Trophoblast cell (in vitro differentiated cells and primary cell): ENCODE results near the gene PDHX.
"Not testable (repeated sequence)": the region's sequence is repeated elsewhere in the genome, so short reads cannot be mapped to it uniquely, and the experiment has no call there.

ENCODE experiments used
- DNase-seq, 2 donors: peaks; one replicate each; pipeline ENCODE4 v3.0.0-alpha.2; 2016
- H2AFZ ChIP-seq: 2 replicates; pipeline ENCODE4 v1.6.1; 2013; ENCODE audit warnings: low read length, moderate library complexity, mild to moderate bottlenecking; ENCODE audit not compliant: insufficient read depth, poor library complexity
- H2AK5ac ChIP-seq: 2 replicates; pipeline ENCODE4 v1.6.1; 2013; ENCODE audit warnings: mild to moderate bottlenecking, low read length
- H2BK120ac ChIP-seq: 2 replicates; pipeline ENCODE4 v1.6.1; 2013; ENCODE audit warnings: low read length, mild to moderate bottlenecking, moderate library complexity; ENCODE audit not compliant: insufficient read depth, poor library complexity
- H2BK12ac ChIP-seq: 2 replicates; pipeline ENCODE4 v1.6.1; 2013; ENCODE audit warnings: mild to moderate bottlenecking, low read length, moderate library complexity
- H2BK5ac ChIP-seq: 2 replicates; pipeline ENCODE4 v1.6.1; 2013; ENCODE audit warnings: low read length, low read depth, moderate library complexity, mild to moderate bottlenecking; ENCODE audit not compliant: poor library complexity
- H3K14ac ChIP-seq: 2 replicates; pipeline ENCODE4 v1.6.1; 2013; ENCODE audit warnings: mild to moderate bottlenecking, low read length
- H3K18ac ChIP-seq: 2 replicates; pipeline ENCODE4 v1.6.1; 2013; ENCODE audit warnings: mild to moderate bottlenecking, low read length
- H3K23ac ChIP-seq: 2 replicates; pipeline ENCODE4 v1.6.1; 2013; ENCODE audit warnings: low read length
- H3K27ac ChIP-seq: 2 replicates; pipeline ENCODE4 v1.5.1; 2013; ENCODE audit warnings: low read depth, mild to moderate bottlenecking, inconsistent platforms, low read length, moderate library complexity
- H3K27me3 ChIP-seq: 2 replicates; pipeline ENCODE4 v1.6.1; 2013; ENCODE audit warnings: inconsistent platforms, mild to moderate bottlenecking, low read length, moderate library complexity; ENCODE audit not compliant: insufficient read depth
- H3K36me3 ChIP-seq, 2 experiments: 1 replicate in 1 of 2; 2 replicates in 1 of 2; pipeline ENCODE4 v1.6.1; 2013; ENCODE audit warnings: low read length in 2 of 2, mild to moderate bottlenecking in 2 of 2, moderate library complexity in 1 of 2; ENCODE audit not compliant: insufficient read depth in 2 of 2, control insufficient read depth in 1 of 2
- H3K4ac ChIP-seq: 2 replicates; pipeline ENCODE4 v1.6.1; 2013; ENCODE audit warnings: low read depth, mild to moderate bottlenecking, low read length, moderate library complexity
- H3K4me1 ChIP-seq, 2 experiments: 1 replicate in 1 of 2; 2 replicates in 1 of 2; pipeline ENCODE4 v1.6.1; 2013; ENCODE audit warnings: low read length in 2 of 2, mild to moderate bottlenecking in 2 of 2, moderate library complexity in 1 of 2; ENCODE audit not compliant: insufficient read depth in 2 of 2, control insufficient read depth in 1 of 2
- H3K4me2 ChIP-seq: 2 replicates; pipeline ENCODE4 v1.6.1; 2013; ENCODE audit warnings: inconsistent platforms, mild to moderate bottlenecking, low read length, moderate library complexity
- H3K4me3 ChIP-seq: 2 replicates; pipeline ENCODE4 v1.5.1; 2013; ENCODE audit warnings: mild to moderate bottlenecking, low read depth, low read length, inconsistent platforms
- H3K79me1 ChIP-seq: one replicate; pipeline ENCODE4 v1.6.1; 2013; ENCODE audit warnings: low read length
- H3K79me2 ChIP-seq: 2 replicates; pipeline ENCODE4 v1.6.1; 2013; ENCODE audit warnings: low read length, mild to moderate bottlenecking; ENCODE audit not compliant: control insufficient read depth, insufficient read depth, poor library complexity
- H3K9ac ChIP-seq: 2 replicates; pipeline ENCODE4 v1.6.1; 2013; ENCODE audit warnings: mild to moderate bottlenecking, low read length
- H3K9me3 ChIP-seq: 2 replicates; pipeline ENCODE4 v1.6.1; 2013; ENCODE audit warnings: low read depth, mild to moderate bottlenecking, control low read depth, inconsistent platforms, low read length; ENCODE audit not compliant: insufficient read depth
- H4K12ac ChIP-seq: 2 replicates; pipeline ENCODE4 v1.6.1; 2013; ENCODE audit warnings: low read depth, mild to moderate bottlenecking, low read length, moderate library complexity
- H4K8ac ChIP-seq: 2 replicates; pipeline ENCODE4 v1.6.1; 2013; ENCODE audit warnings: low read depth, mild to moderate bottlenecking, low read length, moderate library complexity
- H4K91ac ChIP-seq: one replicate; pipeline ENCODE4 v1.6.1; 2013; ENCODE audit warnings: low read depth, mild to moderate bottlenecking, low read length, moderate library complexity
- WGBS: extraction: QIAGEN DNeasy Blood & Tissue Kit; methylation state at CpG from one replicate; pipeline ENCODE4 v1.1.7; 2013; ENCODE audit warnings: missing lambda C conversion rate; ENCODE audit not compliant: insufficient read length, insufficient coverage; ENCODE audit errors: extremely low coverage; 5-methylcytosine and 5-hydroxymethylcytosine counted together

Gene PDHX

DNA sequence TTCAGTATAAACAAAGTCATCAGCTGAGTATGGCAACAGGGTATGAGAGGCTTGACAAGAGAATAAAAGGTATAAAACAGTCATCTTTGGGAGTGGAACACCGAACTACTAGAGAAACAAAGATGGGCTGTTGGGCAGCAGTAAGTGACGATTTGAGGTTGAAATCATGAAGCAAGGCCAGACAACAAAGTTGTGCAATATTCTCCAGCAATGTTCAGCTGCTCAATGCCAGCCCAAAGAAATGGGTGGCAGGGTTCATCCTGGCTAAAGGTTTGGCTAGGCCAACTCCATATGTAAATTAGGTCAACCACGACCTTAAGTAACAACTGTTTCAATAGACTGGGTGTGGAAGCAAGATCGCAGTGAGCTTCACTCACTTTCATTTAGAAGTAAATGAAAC is 6.5 kb upstream of the PDHX start:
- no peaks in the 10 kb centered on the region for H3K79me2 ChIP-seq
- DNase-seq: no peak
- peaks cover 0 to under 1% of the 10 kb centered on the region in 2 experiments for H3K4me1 ChIP-seq
- H4K8ac ChIP-seq: no peak overlapping the region
- no peak overlapping the region for H3K23ac ChIP-seq
- H4K12ac ChIP-seq: no peak overlapping the region
- H2AFZ ChIP-seq: no peak overlapping the region
- H3K18ac ChIP-seq: no peak overlapping the region
- no peaks in the 10 kb centered on the region for H3K27me3 ChIP-seq
- no peak overlapping the region for H2AK5ac ChIP-seq
- no peak overlapping the region for H2BK5ac ChIP-seq
- no peak overlapping the region for H2BK120ac ChIP-seq
- H3K4me3 ChIP-seq: no peak overlapping the region
- no peak overlapping the region for H3K14ac ChIP-seq
- H3K79me1 ChIP-seq: no peaks in the 10 kb centered on the region
- H2BK12ac ChIP-seq: no peak overlapping the region
- H3K4me2 ChIP-seq: no peak overlapping the region
- H3K4ac ChIP-seq: no peak overlapping the region
- H3K36me3 ChIP-seq: peaks cover 0 to 3% of the 10 kb centered on the region in 2 experiments
- no CpG with 5 or more reads among the region's 4 CpGs for WGBS
- no peak overlapping the region for H4K91ac ChIP-seq
- H3K27ac ChIP-seq: no peak overlapping the region
- H3K9ac ChIP-seq: no peak overlapping the region
- H3K9me3 ChIP-seq: no peaks in the 10 kb centered on the region

DNA sequence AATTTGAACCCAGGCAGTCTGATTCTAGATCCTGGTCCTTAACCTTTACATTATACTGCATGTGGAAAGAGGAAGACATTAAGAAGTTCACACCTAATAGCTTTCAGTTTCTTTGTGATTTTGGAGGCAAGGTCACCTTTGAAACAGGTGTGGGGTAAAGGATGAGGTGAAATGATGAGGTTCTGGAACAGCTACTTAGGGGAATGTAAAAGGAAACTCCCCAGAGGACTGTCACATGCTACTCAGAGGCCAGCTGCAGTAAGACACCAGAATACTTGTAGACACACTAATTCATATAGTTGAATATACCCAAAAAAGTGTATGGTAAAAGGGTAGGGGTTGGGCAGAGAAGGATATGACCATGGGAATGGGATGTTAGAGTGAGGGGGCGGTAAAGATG is 5.6 kb upstream of the PDHX start:
- Histone ChIP-seq H3K9me3 (no peaks in the 10 kb centered on the region), H3K4me1 (peaks cover 0 to 2% of the 10 kb centered on the region in 2 experiments), H2BK12ac (no peak overlapping the region), H4K91ac (no peak overlapping the region), H3K4ac (no peak overlapping the region), H4K8ac (no peak overlapping the region), H2AFZ (no peak overlapping the region), H3K27me3 (no peaks in the 10 kb centered on the region), H3K36me3 (peaks cover 0 to 3% of the 10 kb centered on the region in 2 experiments), H2AK5ac (no peak overlapping the region), H3K27ac (no peak overlapping the region), H3K4me2 (no peak overlapping the region), H3K18ac (no peak overlapping the region), H2BK120ac (no peak overlapping the region), H3K4me3 (no peak overlapping the region), H2BK5ac (no peak overlapping the region), H3K79me2 (peaks cover 3% of the 10 kb centered on the region), H3K79me1 (peaks cover 4% of the 10 kb centered on the region), H4K12ac (no peak overlapping the region), H3K9ac (no peak overlapping the region), H3K23ac (no peak overlapping the region), H3K14ac (no peak overlapping the region)
- WGBS: no CpG with 5 or more reads among the region's 1 CpG
- DNase-seq: no peak

DNA sequence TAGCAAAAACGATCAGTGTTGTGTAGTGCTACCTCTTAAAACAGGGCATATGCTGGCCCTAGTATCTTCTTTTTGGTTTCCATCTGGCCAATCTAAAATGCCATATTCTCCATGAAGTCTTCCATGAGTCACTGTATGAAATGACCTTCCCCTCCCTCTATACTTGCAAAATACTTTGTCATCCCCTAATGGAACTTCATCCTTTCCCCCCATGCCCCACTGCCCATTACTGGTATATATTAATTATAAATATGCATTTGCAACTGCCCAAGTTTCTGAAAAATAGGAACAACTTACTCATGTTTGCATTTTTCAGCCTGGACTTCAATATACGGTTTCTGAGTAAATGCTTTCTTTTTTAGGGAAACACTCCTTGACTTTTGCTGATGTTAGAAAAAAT is 4.7 kb upstream of the PDHX start:
- H3K4me2 ChIP-seq: no peak overlapping the region
- H2BK12ac ChIP-seq: no peak overlapping the region
- H2AFZ ChIP-seq: no peak overlapping the region
- no peak for DNase-seq
- no peak overlapping the region for H3K9ac ChIP-seq
- no peak overlapping the region for H2AK5ac ChIP-seq
- no peak overlapping the region for H3K18ac ChIP-seq
- no peak overlapping the region for H2BK120ac ChIP-seq
- no peak overlapping the region for H3K23ac ChIP-seq
- no peak overlapping the region for H3K4me3 ChIP-seq
- no peak overlapping the region for H4K12ac ChIP-seq
- no peaks in the 10 kb centered on the region for H3K27me3 ChIP-seq
- H3K9me3 ChIP-seq: no peaks in the 10 kb centered on the region
- H3K4me1 ChIP-seq: peaks cover 0 to 2% of the 10 kb centered on the region in 2 experiments
- H2BK5ac ChIP-seq: no peak overlapping the region
- WGBS: no CpG with 5 or more reads among the region's 2 CpGs
- no peak overlapping the region for H4K91ac ChIP-seq
- no peak overlapping the region for H3K27ac ChIP-seq
- H3K79me1 ChIP-seq: peaks cover 10% of the 10 kb centered on the region
- peaks cover 5% of the 10 kb centered on the region for H3K79me2 ChIP-seq
- H4K8ac ChIP-seq: no peak overlapping the region
- no peak overlapping the region for H3K14ac ChIP-seq
- H3K36me3 ChIP-seq: peaks cover 0 to 3% of the 10 kb centered on the region in 2 experiments
- H3K4ac ChIP-seq: no peak overlapping the region

DNA sequence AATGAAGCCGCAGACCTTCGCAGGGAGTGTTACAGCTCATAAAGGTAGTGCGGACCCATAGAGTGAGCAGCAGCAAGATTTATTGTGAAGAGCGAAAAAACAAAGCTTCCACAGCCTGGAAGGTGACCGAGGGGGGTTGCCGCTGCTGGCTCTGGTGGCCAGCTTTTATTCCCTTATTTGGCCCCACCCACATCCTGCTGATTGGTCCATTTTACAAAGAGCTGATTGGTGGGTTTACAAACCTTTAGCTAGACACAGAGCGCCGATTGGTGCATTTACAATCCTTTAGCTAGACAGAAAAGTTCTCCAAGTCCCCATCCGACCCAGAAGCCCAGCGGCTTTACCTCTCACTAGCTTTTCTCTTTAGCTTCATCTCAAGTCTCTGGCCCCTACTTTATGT is 2.9 kb upstream of the PDHX start:
- H3K9ac ChIP-seq, H2AFZ ChIP-seq, H3K23ac ChIP-seq, H3K36me3 ChIP-seq, H4K91ac ChIP-seq, H3K18ac ChIP-seq, H3K27me3 ChIP-seq, H4K12ac ChIP-seq, H3K4me2 ChIP-seq, H3K27ac ChIP-seq, H3K9me3 ChIP-seq, H3K4ac ChIP-seq, H2BK120ac ChIP-seq, H2AK5ac ChIP-seq, H2BK5ac ChIP-seq, H2BK12ac ChIP-seq, H3K4me3 ChIP-seq, DNase-seq, H4K8ac ChIP-seq, H3K4me1 ChIP-seq, H3K14ac ChIP-seq, H3K79me2 ChIP-seq: not testable (repeated sequence)
- peaks cover 12% of the 10 kb centered on the region for H3K79me1 ChIP-seq
- no CpG with 5 or more reads among the region's 10 CpGs for WGBS
